A204.1 (cell line): ENCODE data around the gene ITSN1.

ENCODE experiments used
- FAIRE-seq: peaks from 2 replicates; lab custom pipeline; 2012; peaks lifted over from hg19 to GRCh38; lab: Jason Lieb, UNC

The ITSN1 gene

GRCh38 chr21:33840771-33841170 lies 198.5 kb downstream of the ITSN1 start:
- no peak for FAIRE-seq

- FAIRE-seq: no peak
Measured at GRCh38 chr21:33841561-33841960, 199.3 kb downstream of the ITSN1 start.

GRCh38 chr21:33843216-33843615 lies 200.9 kb downstream of the ITSN1 start:
- FAIRE-seq: no peak

GRCh38 chr21:33844104-33844889 lies 202.0 kb downstream of the ITSN1 start:
- no peak for FAIRE-seq

- no peak for FAIRE-seq
Measured at GRCh38 chr21:33844890-33845205, 202.5 kb downstream of the ITSN1 start.

- FAIRE-seq: no peak
Measured at GRCh38 chr21:33846141-33846540, 203.8 kb downstream of the ITSN1 start.

- no peak for FAIRE-seq
Measured at GRCh38 chr21:33847588-33848248, 205.4 kb downstream of the ITSN1 start.

GRCh38 chr21:33848249-33848953 lies 206.1 kb downstream of the ITSN1 start:
- no peak for FAIRE-seq

GRCh38 chr21:33849834-33850233 lies 207.5 kb downstream of the ITSN1 start:
- FAIRE-seq: no peak

GRCh38 chr21:33850401-33850800 lies 208.1 kb downstream of the ITSN1 start:
- FAIRE-seq: no peak

- no peak for FAIRE-seq
Measured at GRCh38 chr21:33850985-33851384, 208.7 kb downstream of the ITSN1 start.

GRCh38 chr21:33852485-33852884 lies 210.2 kb downstream of the ITSN1 start:
- FAIRE-seq: no peak

GRCh38 chr21:33854604-33855003 lies 212.3 kb downstream of the ITSN1 start:
- no peak for FAIRE-seq

GRCh38 chr21:33855190-33855589 lies 212.9 kb downstream of the ITSN1 start:
- FAIRE-seq: no peak

GRCh38 chr21:33856893-33857527 lies 214.7 kb downstream of the ITSN1 start:
- FAIRE-seq: no peak

GRCh38 chr21:33857846-33858666 lies 215.8 kb downstream of the ITSN1 start:
- FAIRE-seq: no peak

- FAIRE-seq: no peak
Measured at GRCh38 chr21:33858667-33859372, 216.5 kb downstream of the ITSN1 start.

- FAIRE-seq: no peak
Measured at GRCh38 chr21:33859373-33860102, 217.2 kb downstream of the ITSN1 start.

GRCh38 chr21:33860332-33860879 lies 218.1 kb downstream of the ITSN1 start:
- no peak for FAIRE-seq

GRCh38 chr21:33861125-33861524 lies 218.8 kb downstream of the ITSN1 start:
- FAIRE-seq: no peak
